SIG-M5 (cell line): ENCODE data around the gene GTF2F2.

ENCODE experiments used
- DNase-seq: peaks from one replicate; lab custom pipeline; 2025; lab: John Stamatoyannopoulos, UW

GTF2F2 gene, protein sequence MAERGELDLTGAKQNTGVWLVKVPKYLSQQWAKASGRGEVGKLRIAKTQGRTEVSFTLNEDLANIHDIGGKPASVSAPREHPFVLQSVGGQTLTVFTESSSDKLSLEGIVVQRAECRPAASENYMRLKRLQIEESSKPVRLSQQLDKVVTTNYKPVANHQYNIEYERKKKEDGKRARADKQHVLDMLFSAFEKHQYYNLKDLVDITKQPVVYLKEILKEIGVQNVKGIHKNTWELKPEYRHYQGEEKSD

GRCh38 chr13:45119991-45120864, at the start of gene GTF2F2:
Gene GTF2F2 (plus strand): TSS chr13:45120510. CDS start chr13:45120656, 146 bp downstream.
- DNase-seq = peak; percentile 45

DNA sequence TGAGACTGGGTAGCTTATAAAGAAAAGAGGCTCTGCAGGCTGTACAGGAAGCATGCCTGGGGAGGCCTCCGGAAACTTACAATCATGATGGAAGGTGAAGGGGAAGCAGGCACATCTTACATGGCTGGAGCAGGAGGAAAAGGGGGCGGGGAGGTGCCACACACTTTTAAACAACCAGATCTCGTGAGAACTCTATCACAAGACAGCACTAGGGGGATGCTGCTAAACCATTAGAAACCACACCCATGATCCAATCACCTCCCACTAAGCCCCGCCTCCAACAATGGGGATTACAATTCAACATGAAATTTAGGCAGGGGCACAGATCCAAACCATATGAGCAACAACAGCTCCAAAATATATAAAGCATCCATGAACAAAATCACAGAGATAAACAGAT, 46.5 kb upstream of the GTF2F2 start:
- DNase-seq = no peak

GRCh38 chr13:45074721-45075120, 45.6 kb upstream of the GTF2F2 start:
- DNase-seq = no peak

GRCh38 chr13:45078003-45078402, 42.3 kb upstream of the GTF2F2 start:
- DNase-seq = no peak

DNA sequence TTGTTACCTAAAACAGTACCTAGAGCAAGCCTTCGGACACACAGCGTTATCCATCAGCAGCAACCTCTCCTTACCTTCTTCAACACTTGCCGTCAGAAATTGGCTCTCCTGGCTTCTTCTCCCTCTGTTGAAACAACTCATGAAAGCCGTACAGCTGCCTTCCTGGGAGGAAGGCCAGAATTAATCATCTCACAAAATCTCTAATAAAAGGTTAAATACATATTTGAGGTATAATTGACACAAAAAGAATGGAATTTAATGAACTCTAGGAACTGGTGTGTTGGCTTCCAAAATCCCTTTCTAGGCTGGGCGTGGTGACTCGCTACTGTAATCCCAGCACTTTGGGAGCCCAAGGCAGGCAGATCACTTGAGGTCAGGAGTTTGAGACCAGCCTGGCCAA, 37.3 kb upstream of the GTF2F2 start:
- DNase-seq = no peak

DNA sequence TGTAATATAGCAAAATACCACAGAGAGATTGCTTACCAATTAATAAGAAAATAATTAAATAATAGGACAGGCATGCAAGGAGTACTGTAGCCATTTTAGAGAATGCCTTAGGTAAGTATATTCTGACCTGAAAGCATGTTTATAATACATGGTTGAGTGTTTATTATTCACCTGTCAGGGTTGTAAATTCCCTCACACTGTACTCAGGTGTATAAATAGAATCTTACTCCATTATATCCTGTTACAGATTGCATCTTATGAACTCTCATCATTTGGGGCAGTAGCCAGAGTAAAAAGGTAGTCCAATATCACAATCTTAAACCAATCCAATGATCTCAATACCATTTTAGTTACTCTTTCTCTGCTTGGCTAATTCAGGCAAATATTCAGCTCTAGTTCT, 35.8 kb upstream of the GTF2F2 start:
- no peak for DNase-seq

DNA sequence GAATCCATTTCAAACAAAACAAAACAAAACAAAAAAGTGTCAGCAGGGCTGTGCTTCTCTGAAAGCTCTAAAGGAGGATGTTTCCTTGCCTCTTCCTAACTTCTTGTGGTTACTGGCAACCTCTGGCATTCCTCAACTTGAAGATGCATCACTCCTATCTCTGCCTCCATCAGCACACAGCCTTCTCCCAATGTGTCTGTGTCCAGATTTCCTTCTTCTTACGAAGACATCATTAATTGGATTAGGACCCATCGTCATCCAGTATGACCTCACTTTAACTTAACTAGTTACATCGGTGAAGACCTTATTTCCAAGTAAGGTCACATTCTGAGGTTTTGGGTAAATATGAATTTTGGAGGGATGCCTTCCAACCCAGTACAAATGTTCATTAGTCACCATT, 33.8 kb upstream of the GTF2F2 start:
- no peak for DNase-seq

GRCh38 chr13:45092663-45093062, 27.6 kb upstream of the GTF2F2 start:
- no peak for DNase-seq

DNA sequence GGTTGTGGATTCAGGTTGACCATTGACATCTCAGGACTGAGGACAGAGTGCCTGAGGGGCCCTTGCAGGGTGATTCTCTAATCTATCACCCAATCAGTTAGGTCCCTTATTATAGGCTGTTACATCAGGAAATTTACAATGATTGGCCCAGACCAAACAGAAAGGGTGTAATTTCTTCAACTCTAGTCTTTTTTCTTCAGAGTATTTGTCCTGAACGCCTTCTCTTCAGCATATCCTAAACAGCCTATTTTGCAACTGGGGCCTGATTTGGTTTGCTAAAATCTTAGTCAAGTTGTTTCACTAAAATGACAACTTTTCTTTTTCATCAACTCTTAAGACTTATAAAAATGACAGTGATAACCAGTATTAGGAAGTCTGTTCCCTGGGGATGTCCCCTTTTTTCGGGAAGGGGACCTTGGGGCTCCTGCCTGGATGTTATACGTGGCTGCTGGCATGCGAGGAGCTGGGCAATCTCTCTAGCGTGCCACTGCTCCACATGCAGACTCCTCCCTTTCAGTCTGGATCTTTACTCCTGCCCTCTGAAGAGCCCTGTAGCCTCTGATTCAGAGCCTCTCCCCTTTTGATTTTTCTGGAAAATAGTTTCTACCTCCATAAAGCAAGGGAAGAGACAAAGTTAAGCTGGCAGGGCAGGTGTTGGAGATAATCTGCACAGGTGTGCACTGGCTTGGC, 19.6 kb upstream of the GTF2F2 start:
- DNase-seq = no peak

DNA sequence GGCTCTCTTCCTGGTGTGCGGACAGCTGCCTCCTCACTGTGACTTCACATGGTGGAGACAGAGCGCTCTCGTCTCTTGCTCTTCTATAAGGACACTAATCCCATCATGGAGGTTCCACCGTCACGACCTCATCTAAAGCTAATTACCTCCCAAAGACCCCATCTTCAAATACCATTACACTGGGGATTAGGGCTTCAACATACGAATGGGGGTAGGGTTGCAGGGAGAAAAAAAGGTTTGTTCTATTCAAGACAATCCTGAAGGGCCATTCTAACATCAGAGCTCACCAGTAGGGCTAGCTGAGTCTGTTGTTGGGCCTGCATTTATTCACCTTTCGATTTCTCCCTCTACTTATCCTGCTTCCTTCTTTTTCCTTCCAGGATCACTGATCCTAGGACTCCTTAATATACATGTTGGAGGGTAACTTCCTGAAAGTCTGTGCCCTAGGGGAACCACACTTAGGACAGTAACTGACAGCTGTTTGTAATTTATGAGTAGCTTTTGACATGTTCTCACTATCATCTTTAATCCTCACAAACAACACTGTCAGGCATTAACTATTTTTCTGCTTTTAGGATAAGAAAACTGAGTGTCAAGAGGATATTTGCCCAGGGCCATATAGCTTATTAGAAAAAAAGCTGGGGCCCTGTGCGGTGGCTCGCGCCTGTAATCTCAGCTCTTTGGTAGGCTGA, 18.8 kb upstream of the GTF2F2 start:
- DNase-seq = no peak

- DNase-seq = no peak
Measured at GRCh38 chr13:45102136-45102507, 18.2 kb upstream of the GTF2F2 start.

DNA sequence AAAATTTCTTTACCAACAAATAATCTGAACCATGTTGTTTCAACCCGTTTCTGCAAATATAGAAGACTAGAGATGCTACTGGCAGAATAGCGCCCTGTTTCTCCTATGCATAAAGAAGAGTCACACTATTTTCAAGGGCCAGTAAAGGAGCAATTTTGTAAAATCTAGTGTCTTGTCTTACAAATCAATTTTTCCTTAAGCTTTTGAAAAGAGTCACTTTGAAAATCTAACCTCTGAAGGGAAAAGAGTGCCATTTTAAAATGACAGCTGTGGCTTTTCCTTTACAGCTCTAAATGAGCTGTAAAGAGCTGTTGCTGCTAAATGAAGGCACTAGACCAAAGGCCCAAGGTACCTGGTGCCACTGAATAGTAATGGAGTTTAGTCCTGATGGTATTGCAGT, 16.9 kb upstream of the GTF2F2 start:
- no peak for DNase-seq

- DNase-seq = no peak
Measured at GRCh38 chr13:45104261-45104660, 16.0 kb upstream of the GTF2F2 start.

DNA sequence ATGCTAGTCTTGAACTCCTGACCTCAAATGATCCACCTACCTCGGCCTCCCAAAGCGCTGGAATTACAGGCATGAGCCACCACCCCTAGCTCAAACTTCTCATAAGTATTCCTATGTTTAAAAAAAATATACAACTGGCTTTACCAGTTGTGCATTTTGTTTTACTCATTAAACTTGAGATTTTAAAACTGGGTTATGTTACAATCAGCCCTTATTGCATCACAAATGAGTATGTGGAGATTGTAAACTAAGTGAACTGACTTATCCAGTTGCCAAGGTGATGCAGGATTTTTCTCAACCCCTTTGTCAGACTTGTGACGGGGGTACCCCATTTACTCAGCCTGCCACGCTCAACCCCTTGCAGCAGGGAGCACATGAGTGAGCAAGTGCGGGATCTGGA, 14.4 kb upstream of the GTF2F2 start:
- DNase-seq = no peak

DNA sequence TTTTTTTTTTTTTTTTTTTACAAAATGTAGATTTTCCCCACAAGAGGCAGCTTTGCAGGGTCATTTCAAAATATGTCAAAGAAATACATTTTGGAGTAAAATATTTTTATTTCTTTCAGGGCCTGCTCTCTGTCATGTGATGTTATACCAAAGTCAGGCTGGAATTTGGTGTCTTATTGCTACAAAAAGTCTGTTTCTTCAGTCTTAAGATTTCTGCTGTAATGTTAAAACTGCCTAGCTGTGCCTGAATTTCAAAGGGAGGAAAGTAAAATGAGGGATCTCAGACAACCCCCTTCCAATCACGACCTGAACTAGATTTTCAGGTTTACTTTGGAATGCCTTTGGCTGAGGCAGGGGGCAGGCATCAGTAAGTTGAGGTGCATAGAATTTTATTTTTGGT, 12.8 kb upstream of the GTF2F2 start:
- DNase-seq = no peak

DNA sequence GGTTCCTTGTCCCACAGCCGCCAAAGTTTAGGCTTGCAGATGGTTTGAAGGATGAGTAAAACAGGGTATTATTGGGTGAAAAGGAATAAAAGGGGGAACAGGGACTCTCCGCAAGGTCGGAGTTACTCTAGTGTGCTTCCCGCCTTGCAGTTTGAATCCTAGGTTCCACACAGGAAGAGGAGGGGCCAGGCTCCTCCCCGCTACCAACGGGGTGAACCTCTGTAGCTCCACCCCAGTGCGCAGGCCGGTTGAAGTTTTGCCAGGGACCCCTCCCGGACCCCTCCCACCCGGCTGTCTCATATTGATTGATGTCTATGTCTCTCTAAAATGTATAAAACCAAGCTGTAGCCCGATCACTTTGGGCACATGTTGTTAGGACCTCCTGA, 11.6 kb upstream of the GTF2F2 start:
- no peak for DNase-seq

GRCh38 chr13:45109102-45109720, 11.1 kb upstream of the GTF2F2 start:
- DNase-seq = no peak

DNA sequence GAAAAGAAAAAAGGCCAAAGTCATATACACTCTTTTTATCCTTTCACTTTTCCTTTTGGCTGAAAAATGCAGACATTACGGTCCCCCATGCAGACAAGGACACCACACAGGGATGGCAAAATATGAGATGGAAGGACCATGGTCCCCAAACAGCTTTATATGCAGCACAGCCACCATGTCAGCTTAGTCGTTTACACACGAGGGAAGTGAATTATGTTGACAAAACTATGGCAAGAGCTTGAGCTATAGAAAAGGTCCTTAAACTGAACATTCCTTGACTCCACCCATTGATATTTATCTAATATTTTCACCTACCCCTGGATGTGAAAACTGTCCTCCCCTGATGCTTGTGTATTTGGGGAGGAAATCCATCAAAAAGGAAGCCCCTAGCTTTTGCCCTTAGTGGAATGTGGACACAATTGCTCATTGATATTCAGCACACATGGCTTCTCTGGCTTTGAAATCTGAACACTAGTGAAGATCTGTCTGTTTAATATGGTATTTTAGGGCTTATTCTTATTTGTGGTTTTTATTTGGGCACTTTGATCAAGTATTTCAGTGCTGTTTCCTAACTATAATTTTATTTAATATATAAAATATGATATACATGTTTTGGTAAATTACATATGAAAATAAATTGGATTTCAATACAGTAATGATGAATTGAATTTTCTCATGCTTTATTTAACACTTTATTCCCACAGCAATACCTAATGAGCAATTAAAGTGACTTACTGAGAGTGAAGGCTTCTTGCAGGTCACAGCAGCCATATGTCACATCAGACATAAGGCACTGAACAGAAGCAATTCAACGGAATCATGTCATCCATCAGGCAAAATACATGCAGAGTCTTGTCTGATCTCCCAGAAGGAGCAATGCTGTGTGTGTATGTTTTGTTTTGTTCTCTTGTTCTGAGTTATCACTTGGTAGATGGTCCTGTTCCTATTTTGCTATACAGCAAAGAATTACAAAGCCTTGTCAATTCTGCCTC, 6.8 kb upstream of the GTF2F2 start:
- DNase-seq = no peak

- DNase-seq = no peak
Measured at GRCh38 chr13:45119469-45119990, 780 bp upstream of the GTF2F2 start.
